ENCODE data around the gene CCNG2. TPM values are rescaled to one million over a fixed set of nuclear protein-coding genes. Genes with fewer than 3 reads are reported as not detected.

CCNG2 gene
- total RNA-seq, 1 donor from 2014 or later: 39.3 TPM

DNA sequence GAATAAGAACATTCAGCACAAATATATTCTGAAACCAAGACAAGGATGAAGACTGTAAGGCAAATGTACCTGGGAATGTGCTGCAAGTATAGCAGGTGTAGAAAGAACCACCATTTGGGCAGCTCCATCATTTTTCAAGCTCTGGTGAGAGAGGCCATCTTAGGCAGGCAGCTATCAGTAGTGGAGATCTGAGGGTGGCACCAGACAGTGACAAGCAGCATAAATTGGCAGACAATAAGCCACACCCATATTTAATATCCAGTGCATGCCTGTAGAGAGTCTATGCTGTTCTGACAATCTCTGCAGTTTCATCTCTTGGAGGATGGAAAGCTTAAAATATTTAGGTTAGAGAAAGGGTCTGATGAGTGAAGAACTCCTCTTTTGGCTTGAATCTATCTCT, 22.5 kb downstream of the CCNG2 start:
- ATAC-seq (no peak), DNase-seq (no peak)
- Histone ChIP-seq H3K27me3 (ENCODE audit: low read depth) (no peaks in the 10 kb centered on the region), H3K36me3 (no peaks in the 10 kb centered on the region), H3K9me3 (no peaks in the 10 kb centered on the region), H3K4me1 (no peaks in the 10 kb centered on the region), H3K4me3 (no peak overlapping the region), H3K27ac (no peak overlapping the region)
- TF ChIP-seq, protein P1, sequence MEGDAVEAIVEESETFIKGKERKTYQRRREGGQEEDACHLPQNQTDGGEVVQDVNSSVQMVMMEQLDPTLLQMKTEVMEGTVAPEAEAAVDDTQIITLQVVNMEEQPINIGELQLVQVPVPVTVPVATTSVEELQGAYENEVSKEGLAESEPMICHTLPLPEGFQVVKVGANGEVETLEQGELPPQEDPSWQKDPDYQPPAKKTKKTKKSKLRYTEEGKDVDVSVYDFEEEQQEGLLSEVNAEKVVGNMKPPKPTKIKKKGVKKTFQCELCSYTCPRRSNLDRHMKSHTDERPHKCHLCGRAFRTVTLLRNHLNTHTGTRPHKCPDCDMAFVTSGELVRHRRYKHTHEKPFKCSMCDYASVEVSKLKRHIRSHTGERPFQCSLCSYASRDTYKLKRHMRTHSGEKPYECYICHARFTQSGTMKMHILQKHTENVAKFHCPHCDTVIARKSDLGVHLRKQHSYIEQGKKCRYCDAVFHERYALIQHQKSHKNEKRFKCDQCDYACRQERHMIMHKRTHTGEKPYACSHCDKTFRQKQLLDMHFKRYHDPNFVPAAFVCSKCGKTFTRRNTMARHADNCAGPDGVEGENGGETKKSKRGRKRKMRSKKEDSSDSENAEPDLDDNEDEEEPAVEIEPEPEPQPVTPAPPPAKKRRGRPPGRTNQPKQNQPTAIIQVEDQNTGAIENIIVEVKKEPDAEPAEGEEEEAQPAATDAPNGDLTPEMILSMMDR (IDR thresholded peaks at IDR 0.05): no peak
- intact Hi-C loops (cut with DNase I): no loop called here

DNA sequence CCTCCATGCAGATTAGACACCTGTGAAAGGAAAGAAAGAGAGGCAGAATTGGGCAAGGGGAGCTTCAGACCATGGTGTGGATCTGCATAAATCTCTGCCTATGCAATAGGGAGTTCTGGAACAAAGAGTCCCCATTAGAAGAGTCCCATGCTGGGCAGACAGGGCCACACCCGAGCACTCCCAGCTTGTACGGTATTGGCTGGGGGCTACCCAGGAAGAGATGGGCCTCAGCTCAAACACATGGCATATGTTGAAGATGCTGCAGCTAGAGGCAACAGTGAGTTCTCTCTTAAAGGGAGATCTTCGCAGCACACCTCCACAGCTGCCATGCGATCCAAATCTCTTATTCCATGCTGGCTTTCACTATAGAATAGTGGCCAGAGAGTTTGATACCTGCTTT, 24.7 kb downstream of the CCNG2 start:
- Histone ChIP-seq H3K36me3 (no peaks in the 10 kb centered on the region), H3K4me3 (no peak overlapping the region), H3K27me3 (ENCODE audit: low read depth) (no peaks in the 10 kb centered on the region), H3K9me3 (no peaks in the 10 kb centered on the region), H3K4me1 (no peaks in the 10 kb centered on the region), H3K27ac (no peak overlapping the region)
- TF ChIP-seq, protein P1 (IDR thresholded peaks at IDR 0.05): no peak
- ATAC-seq (no peak), DNase-seq (no peak)
- intact Hi-C loops (cut with DNase I): no loop called here

DNA sequence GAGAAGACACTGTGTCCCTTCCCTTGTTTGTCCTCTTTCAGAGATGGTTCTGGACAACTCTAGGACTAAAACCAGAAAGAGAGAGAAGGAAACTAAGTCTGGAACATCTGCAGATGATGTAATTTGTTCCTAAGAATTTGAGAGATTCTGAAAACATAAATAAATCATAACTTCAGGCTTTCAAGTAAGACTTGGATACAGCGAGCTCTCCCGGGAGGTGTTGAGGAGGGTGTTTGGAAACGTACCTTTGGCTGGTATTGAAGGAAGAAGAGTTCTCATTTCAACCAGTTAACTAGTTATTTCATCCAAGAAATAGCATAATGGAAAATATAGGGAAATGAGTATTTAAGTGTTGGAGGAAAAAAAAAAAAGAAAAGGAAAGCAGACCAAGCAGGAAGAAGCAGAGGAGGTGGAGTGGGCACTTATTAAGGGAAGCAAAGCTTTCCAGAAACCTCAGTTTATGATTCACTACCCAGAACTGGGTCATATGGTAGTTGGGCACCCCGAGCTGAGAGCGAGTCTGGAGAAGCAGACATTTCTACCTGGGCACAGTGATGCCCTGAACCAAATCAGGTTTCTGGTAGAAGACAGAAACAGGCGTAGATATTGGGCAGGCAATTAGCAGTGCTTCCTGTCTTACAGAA, 26.9 kb downstream of the CCNG2 start:
- Histone ChIP-seq H3K4me1 (no peaks in the 10 kb centered on the region), H3K9me3 (no peaks in the 10 kb centered on the region)

DNA sequence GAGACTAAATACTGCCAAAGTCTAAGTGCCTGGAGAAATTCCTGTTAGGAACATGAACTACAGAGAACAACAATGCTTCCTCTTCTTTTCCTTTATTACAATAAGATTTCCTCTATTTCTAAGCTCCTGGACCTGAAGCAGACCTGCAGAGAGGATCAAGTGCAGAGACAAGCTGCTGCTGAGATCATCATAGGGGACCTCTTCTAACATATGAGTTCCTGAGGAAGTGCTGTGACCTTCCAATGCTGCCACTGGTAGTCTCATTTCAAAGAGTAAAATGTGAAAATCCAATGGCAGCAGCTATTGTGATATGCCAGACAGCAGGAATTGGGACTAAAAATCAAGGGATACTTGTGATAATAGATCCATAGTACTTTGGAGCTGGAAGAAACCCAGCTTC, 28.0 kb downstream of the CCNG2 start:
- no peaks in the 10 kb centered on the region for H3K36me3 ChIP-seq
- no peak overlapping the region for H3K27ac ChIP-seq
- no peaks in the 10 kb centered on the region for H3K4me1 ChIP-seq
- no peak for ATAC-seq
- intact Hi-C loops (cut with DNase I): no loop called here
- no peak for DNase-seq
- TF ChIP-seq, protein P1 (IDR thresholded peaks at IDR 0.05): no peak
- H3K27me3 ChIP-seq (ENCODE audit: low read depth): no peaks in the 10 kb centered on the region
- H3K4me3 ChIP-seq: no peak overlapping the region
- H3K9me3 ChIP-seq: no peaks in the 10 kb centered on the region

More for the DNA sequence above, 26.9 kb downstream of the CCNG2 start:
- TF ChIP-seq, protein P1 (IDR thresholded peaks at IDR 0.05): no peak
- no peak overlapping the region for H3K4me3 ChIP-seq
- H3K36me3 ChIP-seq: no peaks in the 10 kb centered on the region
- H3K27ac ChIP-seq: no peak overlapping the region
- H3K27me3 ChIP-seq (ENCODE audit: low read depth): no peaks in the 10 kb centered on the region
- ATAC-seq: no peak
- intact Hi-C loops (cut with DNase I): no loop called here
- no peak for DNase-seq

DNA sequence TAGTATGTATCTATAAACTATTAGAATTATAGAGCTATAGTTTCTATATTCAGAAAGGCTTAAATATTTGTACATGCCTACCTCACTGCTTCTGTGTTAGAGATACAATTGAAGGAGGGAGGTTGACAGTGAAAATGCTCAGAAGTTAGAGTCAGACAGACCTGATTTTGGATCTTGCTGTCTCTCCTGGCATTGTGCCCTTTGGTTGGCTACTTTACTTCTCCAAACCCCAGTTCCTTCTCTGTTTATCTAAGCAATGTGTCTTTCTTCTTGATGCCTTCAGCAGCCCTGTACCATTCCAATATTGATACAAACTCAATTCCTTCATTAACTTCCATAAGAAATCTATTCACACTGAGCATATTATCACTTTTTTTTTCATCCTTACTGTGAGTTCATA, 28.7 kb downstream of the CCNG2 start:
- H3K9me3 ChIP-seq: no peaks in the 10 kb centered on the region
- no peak for ATAC-seq
- no peaks in the 10 kb centered on the region for H3K4me1 ChIP-seq
- H3K36me3 ChIP-seq: no peaks in the 10 kb centered on the region
- H3K27ac ChIP-seq: no peak overlapping the region
- no peak overlapping the region for H3K4me3 ChIP-seq
- no peak for DNase-seq
- intact Hi-C loops (cut with DNase I): no loop called here
- TF ChIP-seq, protein P1 (IDR thresholded peaks at IDR 0.05): no peak
- H3K27me3 ChIP-seq (ENCODE audit: low read depth): no peaks in the 10 kb centered on the region
